UCSD-AML1 (cell line): ENCODE data around the gene AXIN1.
"Not testable (repeated sequence)": the region's sequence is repeated elsewhere in the genome, so short reads cannot be mapped to it uniquely, and the experiment has no call there.

Experiments used
- DNase-seq: peaks from one replicate; lab custom pipeline; 2025; ENCODE audit not compliant: unreplicated experiment; lab: John Stamatoyannopoulos, UW

Gene AXIN1

DNA sequence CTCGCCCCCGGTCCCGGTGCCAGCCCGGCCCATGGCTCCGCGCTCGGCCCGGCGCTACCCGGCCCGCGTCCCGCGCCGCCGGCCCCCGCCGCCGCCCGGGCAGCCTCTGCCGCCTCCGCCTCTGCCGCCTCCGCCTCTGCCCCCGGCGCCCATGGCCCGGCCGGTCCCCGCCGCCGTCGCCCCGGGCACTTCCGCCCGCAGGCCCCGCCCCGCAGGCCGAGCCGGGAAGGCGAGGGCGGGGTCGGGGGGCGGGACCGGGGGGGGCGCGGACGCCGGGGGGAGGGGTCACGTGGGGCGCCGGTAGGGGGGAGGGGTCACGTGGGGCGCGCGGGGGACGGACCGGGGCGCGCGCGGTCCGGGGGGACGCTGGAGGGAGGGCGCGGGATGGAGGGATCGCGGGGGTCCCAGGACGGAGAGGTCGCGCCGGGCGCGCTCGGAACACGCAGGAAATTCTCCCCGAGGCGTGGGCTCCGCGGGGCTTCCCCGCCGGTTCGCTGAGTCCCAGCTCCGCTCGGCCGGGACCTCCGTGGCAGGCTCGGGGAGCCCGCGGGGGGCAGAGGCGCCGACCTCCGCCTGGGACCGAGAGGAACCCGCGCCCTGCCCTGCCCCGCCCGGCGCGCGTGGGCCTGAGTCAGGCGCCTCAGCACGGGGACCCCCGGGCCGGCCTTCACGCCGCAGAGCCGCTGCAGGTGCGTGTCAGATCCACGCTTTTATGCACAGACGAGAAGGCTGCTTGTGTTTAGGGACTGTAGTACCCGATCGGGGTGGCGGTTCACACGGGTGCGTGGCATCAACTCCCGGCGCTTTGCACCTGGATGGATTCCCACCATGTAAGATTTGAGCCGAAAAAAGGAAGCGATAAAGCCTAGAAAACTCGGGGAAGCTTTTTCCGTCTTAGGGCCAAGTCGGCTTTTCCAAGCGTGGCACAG lies 29.5 kb upstream of the AXIN1 start, which contains the start of gene PGAP6:
PGAP6 (minus strand) TSS at position 190 of the 929 bp plus-strand sequence; CDS start at position 33, 157 bp downstream.
- DNase-seq: peak; percentile 78

DNA sequence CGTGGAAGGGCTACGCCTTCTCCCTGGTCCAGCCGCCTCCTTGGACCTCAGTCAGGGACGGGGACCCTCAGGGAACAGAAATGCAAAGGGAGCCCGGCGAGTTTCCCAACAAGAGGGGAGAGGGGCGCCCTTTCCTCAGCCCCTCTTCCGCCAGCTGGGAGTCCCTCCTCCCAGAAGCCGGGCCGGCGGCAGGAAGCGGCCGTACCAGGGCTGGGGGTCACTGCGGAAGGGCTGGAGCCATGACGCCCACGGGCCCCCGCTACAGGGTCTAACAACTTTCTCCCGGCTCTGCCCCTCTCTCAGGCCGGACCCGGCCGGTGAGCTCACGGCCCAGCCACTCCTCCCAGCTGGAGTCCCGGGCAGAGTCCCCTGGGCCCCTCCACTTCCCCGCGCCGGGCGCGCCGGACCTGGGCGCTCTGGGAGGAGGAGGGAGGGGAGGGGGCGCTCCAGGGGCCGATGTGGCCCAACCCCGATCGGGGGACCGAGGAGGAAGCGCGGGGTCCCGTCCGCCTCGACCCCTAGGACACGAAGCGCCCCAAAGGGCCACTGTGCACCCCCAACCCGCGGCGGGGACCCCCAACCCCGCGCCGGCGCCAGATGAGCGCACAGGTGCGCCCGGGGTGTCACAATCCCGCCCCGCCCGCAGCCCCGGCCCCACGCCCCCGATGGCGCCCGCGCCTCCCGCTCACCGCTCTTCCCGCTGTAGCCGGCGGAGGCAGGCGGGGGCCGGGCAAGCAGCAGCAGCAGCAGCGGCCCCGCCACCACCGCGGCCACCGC lies 28.7 kb upstream of the AXIN1 start:
- peak; percentile 28 for DNase-seq

DNA sequence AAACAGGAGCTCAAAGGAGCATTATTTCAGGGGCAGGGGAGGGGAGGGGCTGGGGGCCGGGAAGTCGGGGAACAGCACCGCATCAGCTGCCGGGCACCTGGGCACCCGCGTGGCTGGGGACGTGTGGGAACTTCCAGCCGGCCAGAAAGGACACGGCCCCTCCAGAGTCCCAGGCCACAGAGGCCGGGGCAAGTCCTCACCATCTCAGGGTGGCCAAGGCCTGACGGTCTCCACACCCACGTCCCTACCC lies 28.2 kb upstream of the AXIN1 start:
- no peak for DNase-seq

DNA sequence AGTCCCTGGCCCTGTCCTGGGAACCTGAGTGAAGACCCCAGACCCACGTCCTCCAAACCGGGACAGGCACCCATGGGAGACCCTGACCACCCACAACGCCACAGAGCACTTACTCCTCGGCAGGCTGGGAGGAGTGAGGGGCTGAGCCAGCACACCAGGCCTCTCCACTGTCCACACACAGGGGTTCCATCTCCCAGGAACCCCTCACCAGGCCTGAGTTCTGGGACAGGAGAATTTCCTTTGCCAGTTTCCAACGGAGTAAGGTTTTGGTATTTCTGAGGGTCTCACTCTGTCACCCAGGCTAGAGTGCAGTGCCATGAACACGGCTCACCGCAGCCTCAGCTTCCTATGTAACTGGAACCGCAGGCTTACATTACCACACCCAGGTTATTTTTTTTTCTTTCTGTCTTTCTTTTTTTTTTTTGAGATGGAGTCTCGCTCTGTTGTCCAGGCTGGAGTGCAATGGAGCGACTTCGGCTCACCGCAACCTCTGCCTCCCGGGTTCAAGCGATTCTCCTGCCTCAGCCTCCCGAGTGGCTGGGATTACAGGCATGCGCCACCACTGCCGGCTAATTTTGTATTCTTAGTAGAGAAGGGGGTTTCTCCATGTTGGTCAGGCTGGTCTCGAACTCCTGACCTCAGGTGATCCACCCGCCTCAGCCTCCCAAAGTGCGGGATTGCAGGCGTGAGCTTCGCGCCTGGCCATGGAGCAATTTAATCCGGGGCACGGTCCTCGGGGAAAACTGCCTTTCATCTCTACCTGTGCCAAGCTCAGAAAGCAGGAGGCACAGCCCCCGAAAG lies 27.6 kb upstream of the AXIN1 start:
- DNase-seq: no peak

DNA sequence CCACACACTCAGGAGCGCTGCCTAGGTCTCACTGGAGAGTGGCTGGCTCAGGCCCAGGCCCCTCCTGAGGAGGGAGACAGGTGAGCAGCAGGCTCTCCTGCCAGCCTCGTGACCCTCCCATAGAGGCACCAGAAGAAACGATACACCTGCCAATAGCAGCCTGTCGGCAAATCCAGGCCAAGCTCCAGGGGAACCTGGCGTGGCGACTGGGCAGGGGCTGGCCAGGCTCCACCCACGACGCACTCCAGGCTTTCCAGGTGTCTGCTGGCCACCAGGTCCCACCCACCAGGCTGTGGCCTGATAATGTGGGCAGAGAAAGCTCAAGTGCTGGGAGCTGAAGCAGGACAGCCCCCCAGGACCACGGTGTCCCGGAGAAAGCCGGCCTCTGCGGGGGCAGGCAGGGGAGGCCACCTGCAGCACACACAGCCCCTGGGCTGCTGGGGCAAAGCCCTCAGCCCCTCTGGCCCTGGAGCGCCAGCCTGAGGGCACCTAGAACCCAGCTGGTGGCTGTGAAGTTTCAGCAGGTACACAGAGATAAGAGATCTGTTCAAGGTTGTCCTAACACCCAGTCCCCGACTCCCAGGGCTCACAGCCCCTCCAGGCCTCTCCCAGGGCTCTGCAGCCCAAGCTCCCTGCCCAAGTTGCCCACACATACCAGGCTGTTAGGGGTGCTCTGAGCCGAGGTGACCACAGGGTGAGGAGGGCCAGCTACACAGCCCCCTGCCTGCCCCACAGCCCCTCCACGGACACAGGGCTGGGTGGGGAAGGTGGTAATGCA lies 26.8 kb upstream of the AXIN1 start:
- no peak for DNase-seq

DNA sequence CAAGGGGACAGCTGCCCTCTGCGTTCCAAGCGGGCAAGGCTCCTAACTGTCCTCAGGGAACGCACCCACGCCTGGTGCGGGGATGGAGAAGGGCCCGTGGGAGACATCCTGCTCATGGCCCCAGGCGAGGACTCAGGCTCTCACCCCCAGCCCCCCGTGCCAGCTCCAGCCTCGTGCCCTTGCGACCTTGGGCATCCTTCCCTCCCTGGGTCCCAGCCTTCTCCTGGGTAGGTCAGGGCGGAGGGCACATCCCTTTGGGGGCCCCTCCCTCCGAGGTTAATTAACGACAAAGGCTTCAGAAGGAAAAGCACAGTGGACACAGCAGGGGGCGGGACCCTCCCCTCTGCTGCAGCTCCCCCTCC lies 26.3 kb upstream of the AXIN1 start:
- DNase-seq: no peak

DNA sequence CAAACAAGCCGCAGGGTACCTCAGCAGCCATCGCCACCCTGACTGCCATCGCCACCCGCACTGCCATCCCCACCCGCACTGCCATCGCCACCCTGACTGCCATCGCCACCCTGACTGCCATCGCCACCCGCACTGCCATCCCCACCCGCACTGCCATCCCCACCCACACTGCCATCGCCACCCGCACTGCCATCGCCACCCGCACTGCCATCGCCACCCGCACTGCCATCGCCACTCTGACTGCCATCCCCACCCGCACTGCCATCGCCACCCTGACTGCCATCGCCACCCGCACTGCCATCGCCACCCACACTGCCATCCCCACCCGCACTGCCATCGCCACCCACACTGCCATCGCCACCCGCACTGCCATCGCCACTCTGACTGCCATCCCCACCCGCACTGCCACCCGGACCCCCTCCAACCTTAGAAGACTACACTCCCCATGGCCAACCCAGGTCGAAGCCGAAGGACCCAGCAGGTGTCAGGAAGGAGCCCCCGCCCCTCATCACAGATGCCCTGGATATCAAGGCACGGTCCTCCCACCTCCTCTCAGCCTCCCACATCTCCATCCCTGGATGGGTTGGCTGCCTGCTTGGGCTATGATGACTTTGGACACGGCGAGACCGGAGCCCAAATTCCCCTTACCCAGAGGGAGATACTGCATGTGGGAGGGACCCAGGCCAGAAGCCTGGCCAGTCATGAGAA lies 25.7 kb upstream of the AXIN1 start:
- not testable (repeated sequence) for DNase-seq

DNA sequence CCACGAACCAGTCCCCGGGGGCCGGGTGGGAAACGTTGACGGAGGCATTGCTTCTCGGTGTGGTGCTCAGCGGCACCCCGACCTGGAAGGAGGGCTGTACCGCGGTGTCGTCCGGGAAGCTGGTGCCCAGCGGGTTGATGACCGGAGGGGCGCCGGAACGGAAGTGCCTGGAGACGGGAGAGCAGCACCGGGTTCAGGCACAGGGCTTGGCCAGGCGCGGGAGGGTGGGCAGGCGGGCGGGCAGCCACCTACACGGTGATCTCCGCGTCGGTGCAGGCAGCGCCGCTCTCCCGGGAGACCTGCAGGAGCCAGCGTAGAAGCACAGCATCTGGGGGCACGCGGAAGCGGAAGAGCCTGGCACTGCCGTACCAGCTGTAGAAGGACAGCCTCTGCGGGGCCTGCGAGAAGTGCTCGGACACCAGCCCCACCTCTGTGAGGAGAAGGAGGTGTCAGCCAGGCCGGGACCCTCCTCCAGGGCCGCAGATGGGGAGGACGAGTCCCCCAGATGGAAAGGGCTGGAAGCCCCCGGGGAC lies 25.0 kb upstream of the AXIN1 start:
- DNase-seq: no peak

DNA sequence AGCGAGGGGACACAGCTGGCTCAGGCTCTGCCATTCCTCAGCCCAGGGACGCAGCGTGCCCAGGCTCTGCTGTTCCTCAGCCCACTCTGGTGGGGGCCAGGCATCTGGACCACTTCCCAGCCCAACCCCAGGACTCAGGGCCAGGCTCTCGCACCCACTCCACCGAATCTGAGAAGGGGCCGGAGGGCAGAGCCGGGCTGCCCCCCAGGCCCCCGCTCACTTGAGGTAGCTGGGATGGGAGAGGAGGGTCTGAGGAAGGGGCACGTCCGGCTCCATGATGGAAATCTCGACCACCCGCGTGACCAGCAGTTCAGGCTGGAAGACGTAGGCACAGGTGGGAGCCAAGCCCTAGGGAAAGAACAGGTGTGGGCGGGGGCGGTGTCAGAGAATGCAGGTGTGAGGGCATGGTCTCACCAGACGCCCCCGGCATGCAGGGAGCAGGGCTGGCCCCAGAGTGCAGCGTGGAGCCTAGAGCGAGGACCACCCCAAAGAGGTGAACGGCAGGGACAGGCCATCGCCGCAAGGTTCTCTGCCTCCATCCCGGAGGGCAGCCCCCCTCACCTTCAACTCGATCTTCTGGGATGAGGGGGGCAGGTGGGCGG lies 24.4 kb upstream of the AXIN1 start:
- DNase-seq: no peak

DNA sequence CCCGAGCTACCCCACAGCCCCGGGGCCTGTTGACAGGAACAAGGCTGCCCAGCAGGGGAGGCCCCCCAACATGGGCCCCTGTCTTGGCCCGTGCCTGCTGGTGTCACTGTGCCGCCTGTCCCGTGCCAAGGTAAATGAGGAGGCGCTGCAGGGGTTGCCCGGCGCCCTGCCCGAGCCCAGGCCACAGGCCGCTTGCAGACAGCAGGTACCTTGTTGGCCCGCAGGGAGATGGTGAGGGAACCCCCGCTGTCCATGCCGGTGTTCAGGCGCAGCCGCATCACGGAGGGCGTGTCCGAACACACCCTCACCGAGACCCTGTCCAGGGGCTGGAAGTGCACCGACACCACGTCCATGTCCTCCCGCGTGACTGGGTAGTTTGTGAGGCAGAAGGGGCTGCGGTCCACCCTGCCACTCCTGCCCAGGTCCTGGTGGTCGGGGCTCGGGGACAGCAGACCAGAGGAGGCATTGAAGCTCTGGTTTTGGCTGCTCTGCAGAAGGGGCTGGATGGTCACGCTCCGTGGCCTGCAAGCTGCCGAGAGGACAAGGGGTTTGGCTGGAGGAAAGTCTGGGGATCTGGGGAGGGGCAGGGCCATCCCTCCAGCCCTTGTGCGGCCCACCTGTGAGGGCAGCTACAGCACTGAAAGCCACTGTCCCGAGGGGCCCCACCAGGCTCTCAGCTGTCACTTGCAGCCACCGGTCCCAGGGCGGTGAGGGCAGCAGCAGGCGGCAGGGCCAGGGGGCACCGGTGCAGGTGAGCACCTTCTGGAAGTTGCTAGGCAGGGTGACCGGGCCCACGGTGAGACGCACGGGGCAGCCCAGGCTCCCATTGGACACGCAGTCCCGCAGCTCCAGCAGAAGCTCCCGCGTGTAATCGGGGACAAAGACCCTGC lies 23.6 kb upstream of the AXIN1 start:
- DNase-seq: no peak

DNA sequence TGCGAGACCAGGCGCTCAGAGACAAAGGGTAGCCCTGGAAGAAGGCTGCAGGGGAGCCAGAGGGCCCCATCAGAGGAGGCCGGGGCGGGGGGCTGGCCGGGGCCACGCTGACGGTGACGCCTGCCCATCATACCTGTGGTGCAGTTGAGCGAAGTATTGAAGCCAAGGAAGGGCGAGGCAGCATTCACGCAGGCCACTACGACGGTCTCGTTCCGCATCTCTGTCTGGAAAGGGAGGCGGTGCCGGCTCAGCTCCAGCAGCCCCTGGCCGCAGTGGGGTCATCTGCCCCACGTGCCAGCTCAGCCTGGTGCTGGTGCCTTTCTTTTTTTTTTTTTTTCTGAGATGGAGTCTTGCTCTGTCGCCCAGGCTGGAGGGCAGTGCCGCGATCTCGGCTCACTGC lies 22.7 kb upstream of the AXIN1 start:
- DNase-seq: no peak

DNA sequence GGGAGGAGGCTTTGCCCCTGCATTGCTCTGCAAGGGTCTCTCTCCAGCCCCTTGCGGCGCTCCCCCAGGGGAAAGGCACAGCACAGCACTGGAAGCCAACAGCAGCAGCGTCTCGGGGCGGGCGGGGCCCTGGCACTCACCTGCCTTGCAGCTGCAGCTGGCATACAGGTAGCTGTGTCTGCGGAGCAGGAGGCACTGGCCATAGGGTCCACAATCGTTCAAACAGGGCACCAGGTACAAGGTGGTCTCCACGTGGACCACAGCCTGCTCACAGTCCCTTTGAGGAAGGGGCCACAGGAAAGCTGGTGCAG lies 22.0 kb upstream of the AXIN1 start:
- no peak for DNase-seq

DNA sequence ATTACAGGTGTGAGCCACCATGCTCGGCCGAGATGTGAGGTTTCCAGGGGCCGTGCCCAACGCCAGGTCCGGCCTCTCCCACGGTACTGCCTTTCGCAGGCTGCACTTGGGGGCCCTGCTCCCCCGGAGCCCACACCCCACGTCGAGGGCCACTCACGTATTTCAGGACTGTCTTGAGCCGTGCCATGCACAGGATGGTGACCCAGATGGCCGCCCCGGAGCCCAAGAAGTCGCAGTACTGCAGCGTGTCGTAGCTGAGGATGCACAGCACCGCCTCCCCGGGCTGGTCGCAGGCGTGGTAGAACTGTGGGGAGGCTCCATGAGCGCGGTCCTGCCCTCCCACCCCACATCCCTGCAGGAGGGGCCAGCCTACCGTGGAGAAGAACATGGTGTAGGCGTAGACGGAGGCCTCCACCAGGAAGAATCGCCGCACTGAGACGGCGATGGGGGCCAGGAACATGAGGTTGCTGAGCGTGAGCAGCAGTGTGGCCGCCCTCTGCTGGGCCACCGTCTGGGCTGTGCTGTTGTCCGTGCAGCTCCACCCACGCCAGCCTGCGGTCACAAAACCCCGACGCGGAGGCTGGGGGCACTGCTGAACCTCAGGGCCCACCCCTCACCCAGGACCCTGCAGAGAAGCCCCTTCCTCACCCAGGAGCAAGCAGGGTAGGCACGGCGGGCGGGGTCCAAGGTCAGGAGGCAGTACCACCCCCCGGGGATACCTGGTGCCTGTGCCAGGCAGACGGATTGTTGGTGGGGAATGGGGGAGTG lies 21.5 kb upstream of the AXIN1 start:
- DNase-seq: no peak

DNA sequence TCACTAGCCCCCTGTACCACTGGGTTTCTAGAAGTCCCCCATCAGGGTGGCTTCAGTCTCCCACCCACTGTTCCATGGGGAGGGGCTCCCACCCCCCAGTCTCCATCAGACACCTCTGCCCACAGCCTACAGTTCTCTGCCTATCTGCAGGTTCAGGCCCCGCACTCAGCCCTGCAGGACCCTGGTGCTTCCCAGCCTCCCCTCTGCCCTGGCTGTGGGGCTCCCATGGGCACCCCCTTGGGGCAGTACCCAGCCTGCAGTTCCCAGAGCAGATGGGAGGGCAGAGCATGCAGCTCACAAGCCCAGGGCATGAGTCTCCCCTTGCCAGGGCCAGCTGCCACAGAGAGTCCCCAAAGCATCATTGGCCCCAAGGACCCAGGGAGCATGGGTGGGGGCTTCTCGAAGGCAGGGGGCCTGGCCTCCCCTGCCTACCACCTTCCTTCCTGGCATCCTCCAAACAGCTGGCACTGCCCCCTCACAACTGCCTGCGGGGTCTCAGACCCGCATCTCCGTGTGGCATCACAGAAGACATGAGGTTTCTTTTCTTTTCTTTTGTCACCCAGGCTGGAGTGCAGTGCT lies 20.6 kb upstream of the AXIN1 start:
- no peak for DNase-seq

DNA sequence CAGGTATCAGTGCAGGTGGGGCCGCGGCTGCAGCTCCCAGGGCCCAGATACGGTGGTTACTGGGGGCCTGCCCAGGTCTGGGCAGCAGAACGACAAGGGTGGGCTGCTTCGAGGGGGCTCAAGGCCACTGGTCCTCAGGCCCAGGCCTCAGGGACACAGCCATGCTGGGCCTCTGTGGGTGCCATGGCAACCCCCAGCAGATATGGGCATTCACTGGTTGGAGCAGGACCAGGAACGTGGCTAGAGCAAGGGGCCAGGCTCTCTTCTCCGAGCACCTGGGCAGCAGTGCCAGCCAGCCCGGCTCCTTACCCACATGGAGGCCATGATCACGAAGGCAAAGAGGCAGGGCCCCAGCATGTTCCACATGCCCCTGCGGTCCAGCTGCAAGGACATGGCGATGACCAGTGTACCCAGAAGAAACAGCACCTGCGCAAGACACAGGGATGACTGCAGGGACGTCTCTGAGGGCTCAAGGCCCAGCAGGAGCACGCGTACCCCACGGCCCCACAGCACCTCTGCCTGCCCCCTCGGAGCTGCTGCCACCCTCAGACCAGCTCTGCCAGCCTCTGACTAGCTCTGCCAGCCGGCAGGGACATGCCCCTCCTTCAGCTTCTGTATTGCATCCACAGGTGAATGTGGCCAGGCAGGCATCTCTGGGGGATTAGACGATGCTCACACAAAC lies 19.9 kb upstream of the AXIN1 start:
- no peak for DNase-seq

DNA sequence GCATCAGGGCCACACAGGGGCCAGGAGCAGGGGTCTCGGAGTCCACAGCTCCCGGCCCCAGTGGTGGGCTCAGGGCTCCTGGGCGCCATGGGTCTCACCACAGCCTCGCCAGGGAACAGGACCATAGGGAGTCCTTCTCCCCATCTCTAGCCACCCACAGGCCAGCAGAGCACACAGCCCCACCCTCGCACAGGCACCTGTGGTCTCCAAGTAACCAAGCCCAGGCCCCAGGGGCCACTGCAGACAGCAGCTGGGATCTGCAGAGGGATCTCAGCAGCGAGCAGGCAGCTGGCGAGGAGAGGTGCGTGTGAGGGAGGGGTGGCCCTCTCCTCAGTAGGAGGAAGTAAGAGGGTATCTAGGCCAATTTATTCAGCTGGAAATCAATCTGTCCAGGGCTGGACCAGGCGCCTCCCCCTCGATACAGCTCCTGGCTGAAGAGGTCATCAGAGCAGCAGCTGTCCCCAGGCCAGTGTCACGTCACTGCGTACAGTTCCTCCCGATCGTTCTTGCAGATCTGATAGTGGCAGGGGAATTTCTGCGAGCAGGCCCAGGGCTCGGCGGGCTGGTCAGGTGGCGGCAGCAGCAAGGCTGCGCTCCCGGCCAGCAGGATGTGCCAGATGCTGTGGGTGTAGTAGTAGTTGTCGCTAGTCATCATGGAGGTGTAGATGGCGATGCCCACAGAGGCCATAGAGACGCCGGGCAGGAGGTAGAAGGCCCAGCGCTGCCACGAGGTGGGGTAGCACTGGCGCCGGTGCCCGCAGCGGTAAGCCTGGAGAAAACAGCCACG lies 19.2 kb upstream of the AXIN1 start:
- DNase-seq: no peak
